GM18867 (cell line): ENCODE data around the gene BSND.

ENCODE experiments used
- ATAC-seq: cut with Tn5 transposase; IDR thresholded peaks from one replicate; pipeline ENCODE4 v1.9.1; 2021; ENCODE audit warnings: mild to moderate bottlenecking, moderate library complexity; ENCODE audit not compliant: unreplicated experiment

The BSND gene

GRCh38 chr1:54975356-54976108 is 23.2 kb upstream of the BSND start:
- no peak for ATAC-seq

GRCh38 chr1:54976747-54977146 is 22.0 kb upstream of the BSND start:
- ATAC-seq: no peak

DNA sequence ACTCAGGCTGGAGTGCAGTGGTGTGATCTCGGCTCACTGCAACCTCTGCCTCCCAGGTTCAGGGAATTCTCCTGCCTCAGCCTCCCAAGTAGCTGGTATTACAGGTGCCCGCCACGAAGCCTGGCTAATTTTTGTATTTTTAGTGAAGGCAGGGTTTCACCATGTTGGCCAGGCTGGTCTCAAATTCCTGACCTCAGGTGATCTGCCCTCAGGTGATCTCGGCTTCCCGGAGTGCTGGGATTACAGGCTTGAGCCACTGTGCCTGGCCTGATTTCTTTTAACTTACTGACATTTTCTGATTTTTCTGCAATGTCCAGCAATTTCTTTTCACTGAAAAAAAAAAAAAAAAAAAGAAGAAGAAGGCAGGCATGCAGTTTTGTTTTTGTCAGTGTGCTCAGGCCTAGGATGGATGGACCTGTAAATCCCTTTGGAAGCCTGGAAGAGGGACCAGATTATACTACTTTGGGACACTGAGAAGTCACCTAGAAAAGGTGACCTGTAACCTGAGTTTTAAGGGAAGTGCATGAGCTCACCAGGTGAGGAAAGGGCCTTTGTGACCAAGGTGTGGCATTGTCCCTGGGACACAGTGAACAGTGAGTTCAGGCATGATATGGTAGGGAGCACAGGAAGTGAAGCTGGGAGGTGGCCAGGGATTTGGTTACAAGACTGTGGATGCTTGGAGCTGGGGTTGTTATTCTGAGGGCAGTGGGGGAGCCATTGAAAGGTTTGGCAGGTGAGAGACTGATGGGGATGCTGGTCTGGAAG is 21.0 kb upstream of the BSND start:
- ATAC-seq: no peak

DNA sequence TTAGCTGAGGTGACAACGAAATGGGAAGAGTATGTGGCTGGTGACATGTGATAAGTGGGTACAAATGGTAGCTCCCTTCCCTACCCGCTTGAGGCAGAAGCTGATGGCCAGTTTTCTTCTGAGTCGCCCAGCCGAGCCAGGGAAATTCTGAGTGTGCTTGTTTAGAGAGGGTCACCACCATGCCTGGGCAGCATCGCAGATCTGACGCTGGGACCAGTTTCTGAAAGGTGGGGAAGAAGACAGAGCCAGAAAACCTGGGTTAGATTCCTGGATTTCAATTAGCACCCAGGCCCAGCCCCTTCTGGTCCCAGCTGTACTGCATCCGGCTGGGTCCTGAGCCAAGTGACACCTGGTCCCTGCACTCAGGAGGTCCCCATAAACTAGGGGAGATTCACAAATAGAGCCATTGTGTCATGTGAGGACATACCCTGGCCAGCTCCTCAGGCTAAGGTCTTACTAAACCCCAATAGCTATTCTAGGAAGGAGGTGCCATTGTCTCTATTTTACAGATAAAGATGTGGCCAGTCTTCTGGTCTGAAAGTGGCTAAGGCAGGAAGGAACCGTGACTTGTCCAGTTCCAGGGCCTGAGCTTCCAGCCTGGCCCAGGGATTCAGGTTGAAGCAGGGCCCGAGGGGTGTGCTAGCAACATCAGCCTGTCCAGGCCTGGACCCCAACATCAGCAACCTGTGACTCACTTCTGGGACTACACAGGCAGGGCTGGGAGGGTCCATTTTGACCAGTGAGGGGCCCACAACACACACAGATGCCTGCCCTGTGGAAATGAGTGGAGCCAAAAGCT is 20.0 kb upstream of the BSND start:
- no peak for ATAC-seq

- ATAC-seq: no peak
Observed at GRCh38 chr1:54979327-54979891, 19.3 kb upstream of the BSND start.

GRCh38 chr1:54980046-54980527 is 18.6 kb upstream of the BSND start:
- ATAC-seq: no peak

DNA sequence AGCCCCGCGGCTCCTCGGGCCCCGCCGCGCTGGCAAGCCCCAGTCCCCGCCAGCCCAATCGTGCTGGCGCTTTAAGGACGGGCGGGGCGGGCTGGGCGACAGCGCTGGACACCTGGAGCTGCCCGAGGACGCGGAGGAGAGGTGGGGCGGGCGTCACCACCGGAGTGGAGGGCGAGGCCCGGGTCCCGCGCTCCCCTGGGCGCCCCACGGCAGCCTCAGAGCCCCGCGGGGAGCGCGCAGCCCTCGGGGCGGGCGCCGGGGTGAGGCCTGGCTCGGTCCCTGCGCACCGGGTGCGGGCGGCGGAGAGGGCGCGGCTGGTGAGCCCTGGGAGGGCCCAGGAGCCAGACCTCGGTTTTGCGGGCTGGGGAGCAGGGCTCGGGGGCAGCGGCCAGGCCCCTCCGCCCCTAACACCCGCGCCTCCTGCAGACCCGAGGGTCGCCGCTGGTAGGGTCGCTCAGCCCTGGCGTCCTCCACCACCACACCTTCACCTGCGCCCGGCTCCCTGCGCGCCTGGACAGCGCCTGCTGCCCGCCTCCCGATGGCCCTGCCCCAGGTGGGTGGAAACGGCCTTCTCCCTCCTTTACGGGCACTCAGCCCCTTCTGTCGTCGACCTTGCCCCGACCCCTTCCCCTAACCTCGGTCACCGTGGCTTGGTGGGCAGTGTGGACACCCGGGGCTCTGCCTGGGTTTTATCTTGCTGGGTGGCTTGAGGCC is 18.0 kb upstream of the BSND start, which contains the start of gene TMEM61:
TSS of gene TMEM61 (plus strand) at position 101 of the 714 bp plus-strand sequence. CDS start at position 539, 438 bp downstream.
- ATAC-seq: no peak

DNA sequence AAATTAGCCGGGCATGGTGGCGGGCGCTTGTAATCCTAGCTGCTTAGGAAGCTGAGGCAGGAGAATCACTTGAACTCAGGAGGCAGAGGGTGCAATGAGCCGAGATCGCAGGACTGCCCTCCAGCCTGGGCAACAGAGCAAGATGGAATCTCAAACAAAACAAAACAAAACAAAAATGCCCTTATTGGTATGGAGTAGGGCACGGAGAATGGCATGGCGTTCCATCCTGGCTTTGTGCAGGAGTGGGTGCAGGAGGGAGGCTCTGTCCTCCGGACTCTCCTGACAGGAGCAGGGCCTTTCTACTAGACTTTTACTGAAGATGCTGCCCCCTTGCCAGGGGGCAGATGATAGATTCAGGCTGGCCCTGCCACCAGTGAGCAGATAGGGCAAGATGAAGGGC is 17.3 kb upstream of the BSND start:
- no peak for ATAC-seq

DNA sequence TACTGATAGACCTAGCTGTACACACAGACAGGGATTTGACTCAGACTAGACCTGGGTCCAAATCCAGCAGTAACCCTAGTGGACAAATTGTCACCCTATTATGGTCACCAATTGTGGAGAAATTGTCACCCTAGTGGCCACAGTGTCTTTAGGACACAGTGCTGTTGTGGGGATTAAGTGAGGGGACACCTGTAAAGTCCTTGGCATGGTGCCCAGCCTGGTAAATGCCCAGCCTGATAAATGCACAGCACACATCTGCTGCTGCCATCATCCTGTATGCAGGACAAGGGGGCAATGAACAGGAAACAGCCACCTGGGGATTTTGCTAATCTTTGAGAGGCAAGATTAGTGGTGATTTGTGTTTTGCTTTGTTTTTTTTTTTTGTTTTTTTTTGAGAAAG is 16.0 kb upstream of the BSND start:
- ATAC-seq: no peak

DNA sequence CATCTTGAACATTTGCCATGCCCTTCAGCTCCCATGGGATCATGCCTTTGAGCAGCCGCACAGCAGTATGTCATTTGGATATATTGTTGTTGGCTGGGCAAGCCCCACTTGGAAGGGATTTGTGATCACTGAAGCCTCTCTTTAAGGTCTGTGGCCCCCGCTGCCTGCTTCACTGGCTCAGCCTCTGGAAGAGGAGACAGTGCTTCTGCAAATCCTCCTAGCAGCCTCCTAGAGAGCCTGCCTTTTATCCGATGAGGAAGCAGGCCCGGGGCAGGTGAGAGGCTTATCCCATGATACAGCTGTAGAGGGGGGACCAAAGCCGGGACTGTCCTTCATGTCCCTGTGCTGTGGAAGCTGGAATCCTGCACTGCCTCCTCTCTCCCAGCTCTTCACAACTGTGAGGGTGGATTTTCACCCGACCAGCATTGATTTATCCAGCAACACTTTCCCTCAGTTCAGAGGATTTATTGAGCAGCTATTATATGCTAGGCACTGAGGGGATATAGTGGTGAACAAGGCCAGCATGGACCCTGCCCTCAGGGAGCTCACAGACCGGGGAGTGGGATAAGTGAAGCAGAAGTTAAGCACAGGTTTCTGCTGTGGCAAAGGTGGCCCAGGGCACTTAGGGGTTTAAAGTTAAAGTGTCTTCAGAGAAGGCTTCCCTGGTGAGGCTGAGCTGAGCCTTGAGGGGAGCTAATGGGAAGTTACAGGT is 14.4 kb upstream of the BSND start:
- ATAC-seq: no peak

GRCh38 chr1:54985556-54985955 is 13.2 kb upstream of the BSND start:
- no peak for ATAC-seq

GRCh38 chr1:54986025-54986424 is 12.7 kb upstream of the BSND start:
- no peak for ATAC-seq

DNA sequence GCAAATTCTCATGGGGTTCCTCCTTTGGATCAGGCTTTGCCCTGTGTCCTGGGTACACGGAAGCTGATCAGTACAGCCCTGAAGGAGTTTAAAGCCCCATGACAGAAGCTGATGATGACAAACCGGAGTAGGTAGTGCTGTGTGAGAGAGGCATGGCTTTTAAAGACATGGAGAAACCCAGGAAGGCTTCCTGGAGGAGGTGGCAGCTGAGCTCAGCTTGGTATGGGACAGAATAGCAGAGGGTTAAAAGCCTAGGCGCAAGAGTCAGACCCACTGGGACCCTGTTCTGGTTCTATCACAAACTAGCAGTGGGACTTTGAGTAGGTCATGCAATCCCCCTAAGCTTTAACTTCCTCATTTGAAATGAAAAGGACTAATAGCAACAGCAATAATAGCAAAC is 12.2 kb upstream of the BSND start:
- ATAC-seq: no peak

DNA sequence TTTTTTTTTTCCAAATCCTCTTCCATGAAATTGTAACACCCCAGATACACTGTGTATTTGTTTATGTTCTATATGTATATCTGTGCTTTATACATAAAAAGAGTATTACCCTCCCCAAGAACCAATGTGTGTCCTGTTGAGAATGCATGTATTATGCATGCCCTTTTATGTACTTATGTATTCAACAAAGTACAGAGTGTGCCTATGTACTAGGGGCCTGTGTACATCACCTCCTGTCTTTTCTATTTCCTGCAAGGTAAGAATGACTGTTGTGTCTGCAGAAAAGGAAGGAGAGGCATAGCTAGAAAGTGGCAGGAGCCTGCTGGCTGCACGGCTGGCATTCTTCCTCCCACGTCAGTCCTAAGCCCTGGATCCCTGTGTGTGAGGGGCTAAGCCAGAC is 11.3 kb upstream of the BSND start:
- ATAC-seq: no peak

DNA sequence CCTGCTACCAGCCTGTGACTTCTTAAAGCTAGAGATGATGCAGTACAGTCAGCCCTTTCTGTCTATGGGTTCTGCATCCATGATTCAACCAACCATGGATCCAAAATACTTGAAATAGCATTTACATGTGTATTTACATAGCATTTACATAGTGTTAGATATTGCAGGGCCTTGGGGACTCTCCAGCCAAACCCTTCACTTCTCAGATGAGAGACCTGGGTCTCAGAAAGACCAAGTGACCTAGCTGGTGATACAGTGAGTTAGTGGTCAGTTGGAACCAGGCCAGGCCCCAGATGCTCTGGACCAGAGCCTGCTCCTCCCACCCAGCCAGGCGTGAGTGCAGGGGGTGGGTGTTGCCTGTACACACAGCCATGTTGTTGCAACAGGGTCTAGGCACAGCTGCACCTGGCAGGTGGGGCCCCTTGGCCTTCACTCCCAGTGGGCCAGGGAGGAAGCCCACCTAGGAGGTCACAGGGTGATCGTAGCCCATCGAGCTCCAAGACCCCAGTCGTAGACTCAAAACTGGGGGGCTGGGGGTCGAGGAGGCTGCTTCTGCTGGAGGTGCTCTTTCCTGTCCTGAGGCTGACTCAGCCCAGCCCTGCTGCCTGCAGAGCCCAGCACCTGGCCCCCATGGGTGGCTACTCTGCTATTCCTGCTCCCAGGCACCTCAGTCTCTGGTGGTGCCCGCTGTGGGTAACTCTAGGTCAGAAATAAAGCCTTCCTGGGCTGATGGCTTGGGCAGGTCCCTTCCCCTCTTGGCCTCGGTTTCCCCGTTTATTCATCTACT is 10.6 kb upstream of the BSND start:
- ATAC-seq: no peak

DNA sequence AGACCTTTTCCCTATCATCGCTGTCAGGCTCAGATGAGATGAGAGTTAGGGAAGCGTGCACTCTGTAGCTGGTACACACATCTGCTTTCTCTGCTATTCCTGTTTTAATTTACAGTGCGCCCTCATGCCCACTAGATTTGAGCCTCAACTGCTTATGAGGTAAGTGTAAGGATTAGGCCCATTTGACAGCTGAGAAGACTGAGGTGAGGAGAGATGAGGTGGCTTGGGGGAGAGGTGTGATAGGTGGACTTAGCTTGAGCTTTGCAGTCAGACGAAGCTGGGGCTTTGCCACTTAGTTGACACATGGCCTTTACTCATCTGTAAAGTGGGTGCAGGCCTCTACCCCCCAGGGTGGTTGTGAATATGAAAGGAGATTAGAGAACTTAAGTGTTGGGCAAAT is 9.8 kb upstream of the BSND start:
- no peak for ATAC-seq

DNA sequence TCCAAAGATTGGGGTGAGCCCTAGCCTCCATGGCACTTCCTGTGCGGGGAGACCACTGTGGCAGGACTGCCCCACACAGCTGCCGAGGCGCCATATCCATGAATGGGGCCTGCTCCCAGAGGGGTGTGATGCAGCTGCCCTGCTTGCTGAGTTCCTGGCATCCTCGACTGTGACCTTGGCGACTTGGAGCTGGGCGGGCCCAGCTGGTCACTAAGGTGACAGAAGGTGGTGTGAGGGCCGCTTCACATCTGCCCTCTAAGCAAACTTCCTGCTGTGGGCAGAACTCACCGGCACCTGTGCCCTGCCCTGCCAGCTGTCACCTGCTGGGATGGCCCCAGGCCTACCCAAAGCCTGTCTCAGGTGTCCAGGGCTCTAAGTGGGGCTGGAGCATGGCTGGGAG is 9.3 kb upstream of the BSND start:
- no peak for ATAC-seq

DNA sequence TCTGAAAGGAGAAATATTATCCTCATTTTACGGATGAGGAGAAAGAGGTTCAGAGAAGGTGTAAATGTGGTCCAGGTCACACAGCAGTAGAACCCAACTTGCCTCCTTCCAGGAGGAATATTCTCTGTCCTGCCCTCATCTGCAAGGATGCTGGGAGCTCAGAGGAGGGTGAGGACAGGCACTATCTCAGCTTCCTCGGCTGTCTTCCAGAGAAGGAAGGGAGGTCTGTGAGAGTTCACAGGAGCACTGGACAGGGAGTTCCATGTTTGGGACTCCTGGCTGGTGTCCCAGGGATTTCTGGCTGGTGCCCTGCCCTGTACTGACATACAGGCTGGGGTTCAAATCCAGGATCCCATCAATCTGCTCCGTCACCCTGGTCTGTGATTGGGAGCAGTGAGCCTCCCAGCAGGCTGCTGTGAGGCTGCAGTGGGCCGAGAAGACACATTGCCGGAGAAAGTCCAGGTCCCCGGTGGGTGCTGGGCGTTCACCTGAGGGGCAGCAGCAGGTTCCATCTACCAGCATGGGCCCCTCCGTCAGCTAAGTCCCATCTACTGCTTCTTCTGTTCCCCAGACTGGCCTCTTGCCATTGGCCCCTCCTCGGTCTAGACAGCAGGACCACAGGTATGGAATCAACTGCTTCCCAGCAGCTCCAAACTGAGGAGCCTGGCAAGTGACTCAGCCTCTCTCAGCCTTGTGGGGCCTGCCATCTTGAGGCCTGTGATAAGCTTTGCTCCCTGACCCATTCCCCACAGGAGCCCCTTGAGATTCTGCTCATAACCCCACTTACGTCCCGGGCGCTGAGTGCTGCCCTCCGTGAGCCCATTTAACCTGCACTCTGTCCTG is 8.5 kb upstream of the BSND start:
- no peak for ATAC-seq
